IMR-90 (cell line): ENCODE results near the gene OGFOD2. TPM values are rescaled to one million over a fixed set of nuclear protein-coding genes. Genes with fewer than 3 reads are reported as not detected.

ENCODE experiments used
- ATAC-seq: fragments of 200-7000 bp; cut with Tn5 transposase; 2 replicates; pipeline ENCODE4 v1.9.1; 2020; ENCODE audit warnings: low read depth, mild to moderate bottlenecking, moderate library complexity
- BruUV-seq: library from RNA; stranded (reverse); fragments of 400-500 nt; replicated peaks from 2 replicates; lab custom pipeline; 2021; lab: Mats Ljungman, UMichigan
- CTCF ChIA-PET: fragments of 300-600 bp; formaldehyde crosslinking; extraction: SDS; loops from one replicate; lab custom pipeline; 2021; ENCODE audit warnings: antibody characterized with exemption; lab: Yijun Ruan, JAX
- POLR2A ChIA-PET: fragments of 300-600 bp; sonication (Branson Sonifier 250); formaldehyde crosslinking; loops from one replicate; lab custom pipeline; 2022; ENCODE audit warnings: antibody characterized with exemption; ENCODE audit not compliant: unreplicated experiment; lab: Charles Lee
- DNase-seq: peaks from one replicate; pipeline ENCODE4 v3.0.0; 2013
- H2AFZ ChIP-seq: replicated peaks from 2 replicates; pipeline ENCODE3; 2013; ENCODE audit warnings: low read length, mild to moderate bottlenecking; ENCODE audit not compliant: poor library complexity
- H2AK5ac ChIP-seq: 2 replicates; pipeline ENCODE4 v1.6.1; 2013; ENCODE audit warnings: low read depth, low read length, inconsistent platforms
- H2AK9ac ChIP-seq: replicated peaks from 2 replicates; pipeline ENCODE3; 2013; ENCODE audit warnings: mild to moderate bottlenecking, low read depth, low read length, moderate library complexity; ENCODE audit not compliant: poor library complexity
- H2BK120ac ChIP-seq: 2 replicates; pipeline ENCODE4 v1.6.1; 2013; ENCODE audit warnings: low read depth, low read length, inconsistent platforms
- H2BK15ac ChIP-seq: 3 replicates; pipeline ENCODE4 v1.6.1; 2013; ENCODE audit warnings: low read depth, low read length, inconsistent platforms
- H2BK20ac ChIP-seq: 2 replicates; pipeline ENCODE4 v1.6.1; 2013; ENCODE audit warnings: low read depth, mild to moderate bottlenecking, inconsistent platforms, low read length, moderate library complexity
- H2BK5ac ChIP-seq: 2 replicates; pipeline ENCODE4 v1.6.1; 2013; ENCODE audit warnings: mild to moderate bottlenecking, low read depth, low read length, inconsistent platforms; ENCODE audit not compliant: poor library complexity, severe bottlenecking
- H3K14ac ChIP-seq: replicated peaks from 2 replicates; pipeline ENCODE4 v1.6.1; 2013; ENCODE audit warnings: low read depth, low read length, inconsistent platforms
- H3K18ac ChIP-seq: 2 replicates; pipeline ENCODE4 v1.6.1; 2013; ENCODE audit warnings: low read depth, low read length, control low read depth
- H3K23ac ChIP-seq: 2 replicates; pipeline ENCODE4 v1.6.1; 2013; ENCODE audit warnings: low read depth, low read length, inconsistent platforms
- H3K27ac ChIP-seq: 2 replicates; pipeline ENCODE4 v1.5.1; 2013; ENCODE audit warnings: mild to moderate bottlenecking, control low read depth, low read length; ENCODE audit not compliant: insufficient read depth
- H3K27me3 ChIP-seq: 2 replicates; pipeline ENCODE4 v1.6.1; 2013; ENCODE audit warnings: low read length; ENCODE audit not compliant: control insufficient read depth, insufficient read depth
- H3K36me3 ChIP-seq: 2 replicates; pipeline ENCODE4 v1.6.1; 2013; ENCODE audit warnings: low read length, mixed read lengths; ENCODE audit not compliant: control insufficient read depth, insufficient read depth
- H3K4ac ChIP-seq: 2 replicates; pipeline ENCODE4 v1.6.1; 2013; ENCODE audit warnings: low read depth, low read length, inconsistent platforms
- H3K4me1 ChIP-seq: 2 replicates; pipeline ENCODE4 v1.6.1; 2013; ENCODE audit warnings: low read length, mixed read lengths; ENCODE audit not compliant: control insufficient read depth, insufficient read depth
- H3K4me2 ChIP-seq: 2 replicates; pipeline ENCODE4 v1.6.1; 2013; ENCODE audit warnings: low read depth, mild to moderate bottlenecking, control low read depth, low read length, moderate library complexity
- H3K4me3 ChIP-seq: 2 replicates; pipeline ENCODE4 v1.5.1; 2013; ENCODE audit warnings: low read depth, mild to moderate bottlenecking, control low read depth, low read length, moderate library complexity; ENCODE audit not compliant: insufficient read depth
- H3K56ac ChIP-seq: 2 replicates; pipeline ENCODE4 v1.6.1; 2013; ENCODE audit warnings: low read length, inconsistent platforms; ENCODE audit not compliant: insufficient read depth; ENCODE audit errors: extremely low read depth
- H3K79me1 ChIP-seq, 2 experiments: 2 replicates each; pipeline ENCODE4 v1.6.1; 2013; ENCODE audit warnings: low read length in 2 of 2, inconsistent platforms in 1 of 2, low read depth in 1 of 2
- H3K9ac ChIP-seq: 2 replicates; pipeline ENCODE4 v1.6.1; 2013; ENCODE audit warnings: low read depth, low read length, control low read depth
- H3K9me1 ChIP-seq: 2 replicates; pipeline ENCODE4 v1.6.1; 2013; ENCODE audit warnings: low read length, inconsistent platforms; ENCODE audit not compliant: insufficient read depth
- H3K9me3 ChIP-seq: 2 replicates; pipeline ENCODE4 v1.6.1; 2013; ENCODE audit warnings: low read length; ENCODE audit not compliant: control insufficient read depth, insufficient read depth
- H4K20me1 ChIP-seq: 2 replicates; pipeline ENCODE4 v1.6.1; 2013; ENCODE audit warnings: low read length, inconsistent platforms; ENCODE audit not compliant: insufficient read depth
- H4K5ac ChIP-seq: 2 replicates; pipeline ENCODE4 v1.6.1; 2013; ENCODE audit warnings: mild to moderate bottlenecking, low read depth, low read length, control low read depth
- H4K8ac ChIP-seq, 2 experiments: 2 replicates each; pipeline ENCODE4 v1.6.1; 2013; ENCODE audit warnings: low read depth in 2 of 2, low read length in 2 of 2, control low read depth in 1 of 2, inconsistent platforms in 1 of 2
- H4K91ac ChIP-seq: 2 replicates; pipeline ENCODE4 v1.6.1; 2013; ENCODE audit warnings: low read depth, low read length, inconsistent platforms; ENCODE audit not compliant: insufficient read depth
- BHLHE40 ChIP-seq: fragments of 150-350 bp; IDR thresholded peaks from 2 replicates; pipeline ENCODE4 v1.6.1; 2016; ENCODE audit warnings: mild to moderate bottlenecking, low read depth, low read length
- CEBPB ChIP-seq: IDR thresholded peaks from 2 replicates; pipeline ENCODE4 v1.6.1; 2012; ENCODE audit warnings: low read depth, low read length, improper control_type of control experiment
- CTCF ChIP-seq: conservative IDR thresholded peaks from 2 replicates; pipeline ENCODE4 v1.5.1; 2012; ENCODE audit warnings: mild to moderate bottlenecking, low read depth, low read length, improper control_type of control experiment
- ELK1 ChIP-seq: fragments of 150-350 bp; IDR thresholded peaks from 2 replicates; pipeline ENCODE4 v1.6.1; 2016; ENCODE audit warnings: low read depth, mild to moderate bottlenecking, low read length, moderate library complexity, borderline replicate concordance
- FOS ChIP-seq: fragments of 150-350 bp; IDR thresholded peaks from 2 replicates; pipeline ENCODE4 v1.6.1; 2016; ENCODE audit warnings: low read depth, low read length
- MAFK ChIP-seq: IDR thresholded peaks from 2 replicates; pipeline ENCODE4 v1.6.1; 2012; ENCODE audit warnings: low read depth, low read length, improper control_type of control experiment
- MXI1 ChIP-seq: IDR thresholded peaks from 2 replicates; pipeline ENCODE4 v1.6.1; 2012; ENCODE audit warnings: low read depth, mild to moderate bottlenecking, low read length, moderate library complexity, borderline replicate concordance
- POLR2A ChIP-seq: IDR thresholded peaks from 2 replicates; pipeline ENCODE4 v1.6.1; 2012; ENCODE audit warnings: mild to moderate bottlenecking, low read depth, low read length
- RAD21 ChIP-seq: IDR thresholded peaks from 2 replicates; pipeline ENCODE4 v1.6.1; 2012; ENCODE audit warnings: low read length, improper control_type of control experiment
- RCOR1 ChIP-seq: IDR thresholded peaks from 2 replicates; pipeline ENCODE4 v1.6.1; 2012; ENCODE audit warnings: mild to moderate bottlenecking, low read length, improper control_type of control experiment; ENCODE audit not compliant: insufficient replicate concordance
- RFX5 ChIP-seq: IDR thresholded peaks from 2 replicates; pipeline ENCODE4 v1.8.0; 2012; ENCODE audit warnings: low read depth, mild to moderate bottlenecking, low read length, moderate library complexity
- SMC3 ChIP-seq: fragments of 150-350 bp; IDR thresholded peaks from 2 replicates; pipeline ENCODE4 v1.6.1; 2016; ENCODE audit warnings: low read depth, mild to moderate bottlenecking, antibody characterized with exemption, low read length, moderate library complexity
- USF2 ChIP-seq: fragments of 150-350 bp; IDR thresholded peaks from 2 replicates; pipeline ENCODE4 v1.6.1; 2017; ENCODE audit warnings: mild to moderate bottlenecking, antibody characterized with exemption, low read length, low read depth
- WGBS, 2 experiments: methylation state at CpG; one replicate each; pipeline versions ENCODE4 v1.1.5 to v1.1.7; 2013; ENCODE audit warnings: missing lambda C conversion rate in 2 of 2; ENCODE audit not compliant: insufficient read length in 1 of 2; ENCODE audit errors: extremely low coverage in 2 of 2; 5-methylcytosine and 5-hydroxymethylcytosine counted together
- dilution Hi-C: fragments of 300-500 bp; cut with HindIII; formaldehyde crosslinking; loops from one replicate; pipeline ENCODE4 v1.14.3; 2018; ENCODE audit warnings: low sequenced_read_pairs; ENCODE audit not compliant: unreplicated experiment
- in situ Hi-C: fragments of 300-500 bp; cut with MboI; formaldehyde crosslinking; loops from 3 replicates; pipeline ENCODE4 v1.14.3; 2019; ENCODE audit warnings: low sequenced_read_pairs, inconsistent platforms, mixed read lengths
- intact Hi-C: fragments of 100-400 bp; cut with micrococcal nuclease; formaldehyde crosslinking; loops from 2 replicates; pipeline ENCODE4 v1.10.0; 2022
- polyA plus RNA-seq, 3 experiments: library from polyadenylated mRNA; depleted of rRNA; stranded (reverse); fragments of >200 nt; gene quantifications; 2 replicates each; pipeline ENCODE4 v1.2.3, GENCODE V29; 2012; ENCODE audit warnings: low replicate concordance in 1 of 3
- total RNA-seq: library from RNA; depleted of rRNA; stranded (reverse); fragments of >200 nt; gene quantifications from 2 replicates; pipeline ENCODE4 v1.2.3, GENCODE V29; 2012

Gene OGFOD2
- total and polyA plus RNA-seq, 2 of the 4 experiments (the other 2 are of a cell fraction): 4.3 to 18.2 TPM

GRCh38 chr12:122997343-122998250 lies 22.6 kb downstream of the OGFOD2 start:
- Histone ChIP-seq H2AK5ac (no peak overlapping the region), H3K27ac (no peak overlapping the region), H3K9me1 (no peaks in the 10 kb centered on the region), H4K91ac (no peak overlapping the region), H4K8ac (no peak overlapping the region), H2AFZ (no peak overlapping the region), H3K4ac (no peak overlapping the region), H3K56ac (no peak overlapping the region), H2BK120ac (no peak overlapping the region), H3K4me2 (no peak overlapping the region), H3K4me1 (no peaks in the 10 kb centered on the region), H3K18ac (no peak overlapping the region), H3K27me3 (no peaks in the 10 kb centered on the region), H2AK9ac (no peak overlapping the region), H2BK20ac (no peak overlapping the region), H3K9me3 (no peaks in the 10 kb centered on the region), H3K23ac (no peak overlapping the region), H4K5ac (no peak overlapping the region), H3K79me1 (no peaks in the 10 kb centered on the region), H3K4me3 (no peak overlapping the region), H3K14ac (no peak overlapping the region), H2BK15ac (no peak overlapping the region), H3K9ac (no peak overlapping the region), H3K36me3 (peaks cover 31% of the 10 kb centered on the region), H2BK5ac (no peak overlapping the region), H4K20me1 (no peaks in the 10 kb centered on the region)
- DNase-seq (no peak), ATAC-seq (no peak)
- TF ChIP-seq POLR2A (no peak), USF2 (no peak), RFX5 (no peak), CTCF (no peak), MAFK (no peak), RCOR1 (no peak), FOS (no peak), CEBPB (no peak), ELK1 (no peak), SMC3 (no peak), BHLHE40 (no peak), RAD21 (no peak), MXI1 (no peak)
- in situ Hi-C loops: no loop called here
- POLR2A ChIA-PET: no interaction called here
- intact Hi-C loops: no loop called here
- no TSS peak for BruUV-seq
- dilution Hi-C loops: loop anchor here (25.0 kb wide), 1 partner anchor 240 kb away; the partner anchor contains the start of genes MPHOSPH9 and MTRFR
- WGBS, 2 experiments: 95% methylated on average over 18 of the region's 25 CpGs; no CpG with 5 or more reads in 1 of the 2 experiments
- CTCF ChIA-PET: interaction anchor here (0.6 kb wide), 1 partner anchor 43 kb away, joined by 3 read pairs; no protein-coding TSS in a partner anchor
